GM19438 (cell line): ENCODE measurements around the gene ASCL2.

ENCODE experiments used
- ATAC-seq: cut with Tn5 transposase; IDR thresholded peaks from one replicate; pipeline ENCODE4 v1.9.1; 2021; ENCODE audit warnings: low read depth; ENCODE audit not compliant: unreplicated experiment

ASCL2 gene

DNA sequence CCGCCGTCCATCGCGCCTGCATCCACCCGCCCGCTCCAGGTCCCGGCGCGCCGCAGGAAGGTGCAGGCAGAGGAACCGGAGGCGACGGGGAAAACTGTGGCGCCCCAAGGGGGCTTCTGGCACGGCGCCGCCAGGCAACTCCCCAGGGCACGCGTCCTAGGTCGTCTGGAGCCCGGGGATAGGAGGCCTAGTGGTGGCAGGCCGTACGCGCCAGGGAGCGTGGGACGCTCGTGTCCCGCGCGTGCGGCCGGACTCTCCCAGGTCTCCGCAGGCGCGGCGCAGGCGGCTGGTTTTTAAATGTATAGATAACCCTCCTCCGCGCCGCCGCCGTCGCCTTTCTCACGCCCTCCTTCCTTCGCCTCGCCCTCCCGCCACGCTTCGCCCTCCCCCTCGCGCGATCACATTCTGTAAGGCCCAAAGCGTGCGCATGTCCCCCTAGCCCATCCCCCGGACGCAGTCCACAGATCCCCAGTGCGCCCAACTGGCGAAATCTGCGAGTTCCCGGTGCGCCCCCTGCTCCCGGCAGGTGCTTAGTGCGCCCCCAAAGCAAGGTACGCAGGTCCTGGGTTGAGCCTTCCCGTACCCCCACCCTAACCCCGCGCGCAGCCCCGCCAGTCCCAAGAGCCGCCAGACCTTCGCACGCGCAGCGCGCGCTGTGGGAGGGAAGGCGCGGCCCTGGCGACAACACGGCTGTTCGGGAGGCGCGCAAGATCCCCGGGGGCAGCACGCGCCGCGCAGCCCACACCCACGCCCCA is at the start of gene ASCL2:
Gene ASCL2 (minus strand): TSS at position 267 of the 755 bp plus-strand sequence. CDS start 256 bp downstream, at position 11.
- ATAC-seq: no peak

DNA sequence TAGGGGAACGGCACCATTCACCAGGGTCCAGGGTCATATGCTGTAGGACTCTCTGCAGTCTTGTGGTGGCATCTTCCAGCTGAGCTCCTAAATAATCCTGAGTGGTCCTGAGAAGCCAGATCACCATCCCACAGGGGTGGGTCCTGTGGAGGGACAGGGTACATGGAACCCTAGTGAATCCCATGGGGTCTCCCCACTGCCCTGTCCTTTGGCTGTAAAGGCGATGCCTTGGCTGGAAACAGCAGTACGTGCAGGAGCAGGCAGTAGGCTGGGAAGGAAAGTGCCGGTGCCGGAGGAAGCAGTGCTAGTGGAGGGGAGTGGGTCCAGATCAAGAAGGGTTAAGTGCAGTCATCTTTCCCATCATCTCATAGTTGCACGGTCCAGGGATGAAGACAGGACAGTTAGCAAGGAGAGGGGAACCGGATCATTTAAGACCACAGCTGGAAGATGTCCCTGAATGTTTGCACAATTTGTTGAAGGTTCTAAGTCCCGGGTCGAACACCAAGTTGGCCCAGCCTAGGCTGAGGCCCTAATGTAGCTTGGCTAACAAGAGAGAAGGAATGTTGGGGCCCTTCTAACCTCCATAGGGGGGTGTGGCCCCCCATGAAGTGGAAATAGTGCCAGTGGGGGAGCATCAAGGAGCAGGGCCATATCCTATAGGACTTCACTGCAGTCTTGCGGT is 49.5 kb upstream of the ASCL2 start:
- ATAC-seq: no peak

- ATAC-seq: no peak
Observed at GRCh38 chr11:2318707-2319106, 48.3 kb upstream of the ASCL2 start.

- ATAC-seq: no peak
Observed at GRCh38 chr11:2318123-2318522, 47.7 kb upstream of the ASCL2 start.

DNA sequence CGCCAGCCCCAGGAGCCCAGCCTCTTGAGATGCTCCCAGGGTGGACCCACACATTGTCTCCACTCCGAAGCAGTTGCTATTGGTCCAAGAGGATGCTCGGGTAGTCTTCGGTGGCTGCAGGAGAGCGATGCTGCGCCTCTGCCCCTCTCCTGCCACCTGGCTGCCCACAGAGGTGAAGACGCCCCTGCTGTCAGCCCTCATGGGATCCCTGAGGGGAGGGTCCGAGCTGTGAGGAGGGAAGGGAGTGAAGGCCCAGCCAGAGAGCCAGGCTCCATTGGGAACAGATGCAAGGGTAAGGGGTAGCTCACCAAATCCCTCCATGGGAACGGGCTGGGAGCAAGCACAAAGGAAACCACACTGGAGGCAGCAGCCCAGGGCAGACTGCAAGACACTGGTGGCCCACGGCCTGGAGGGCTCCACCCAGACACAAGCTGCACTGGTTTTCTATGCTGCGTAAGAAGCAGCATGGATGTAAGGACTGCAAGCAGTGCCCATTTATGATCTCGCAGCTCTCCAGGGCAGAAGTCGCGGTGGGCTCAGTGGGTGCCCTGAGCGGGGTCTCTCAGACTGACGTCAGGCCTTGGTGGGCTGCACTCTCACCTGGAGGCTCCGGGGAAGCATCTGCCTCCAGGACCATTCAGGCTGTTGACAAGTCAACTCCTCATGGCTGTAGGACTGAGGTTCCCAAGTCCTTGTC is 47.1 kb upstream of the ASCL2 start:
- no peak for ATAC-seq

DNA sequence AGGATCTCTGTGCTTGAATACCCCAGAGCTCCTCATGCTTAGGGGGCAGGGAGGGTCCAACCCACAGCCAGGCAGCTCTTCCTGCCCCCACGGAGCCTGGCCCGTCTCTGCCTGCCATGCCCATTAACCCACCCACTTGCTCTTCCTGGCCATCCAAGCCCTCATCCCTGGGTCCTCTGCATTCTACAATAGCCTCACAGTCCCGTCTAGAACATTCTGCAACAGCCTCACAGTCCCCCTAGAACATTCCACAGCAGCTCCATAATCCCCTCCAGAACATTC is 46.5 kb upstream of the ASCL2 start:
- ATAC-seq: no peak

GRCh38 chr11:2316169-2316962 is 46.0 kb upstream of the ASCL2 start:
- no peak for ATAC-seq

DNA sequence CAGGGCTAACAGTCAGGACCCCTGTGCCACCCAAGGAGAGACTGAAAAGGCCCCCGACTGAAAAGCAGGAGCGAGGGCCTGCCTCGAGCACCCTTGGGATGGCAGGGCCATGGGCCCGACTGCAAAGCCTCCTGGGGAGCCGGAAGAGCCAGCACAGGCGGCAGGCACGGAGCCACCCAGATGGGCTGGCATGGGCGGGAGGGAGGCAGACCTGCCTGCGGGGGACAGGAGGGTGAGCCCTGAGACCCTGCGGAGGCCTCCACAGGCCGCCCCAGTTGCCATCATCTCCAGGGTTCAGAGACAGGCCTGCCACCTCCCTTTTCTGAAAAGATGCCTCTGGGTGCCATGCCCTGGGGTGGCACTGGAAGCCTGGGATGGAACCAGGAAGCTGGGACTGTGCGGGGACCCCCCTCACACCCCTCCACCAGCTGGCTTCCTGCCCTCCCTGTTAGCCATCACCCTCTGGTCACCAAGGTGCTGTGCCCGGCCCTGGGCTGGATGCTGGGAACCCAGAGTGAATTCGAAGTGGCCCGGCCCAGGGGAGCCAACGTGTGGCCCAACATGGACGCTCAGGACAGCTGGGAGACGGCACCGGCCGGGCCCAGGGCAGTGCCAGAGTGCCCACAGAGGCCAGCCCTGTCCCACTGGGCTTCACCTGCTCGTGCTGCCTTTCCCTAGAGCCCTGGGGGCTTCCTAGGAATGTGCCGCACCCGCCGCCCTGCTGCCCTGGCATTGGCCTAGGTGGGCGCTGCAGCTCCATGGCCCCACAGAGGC is 45.2 kb upstream of the ASCL2 start:
- no peak for ATAC-seq

GRCh38 chr11:2314525-2315394 is 44.4 kb upstream of the ASCL2 start:
- ATAC-seq: no peak

DNA sequence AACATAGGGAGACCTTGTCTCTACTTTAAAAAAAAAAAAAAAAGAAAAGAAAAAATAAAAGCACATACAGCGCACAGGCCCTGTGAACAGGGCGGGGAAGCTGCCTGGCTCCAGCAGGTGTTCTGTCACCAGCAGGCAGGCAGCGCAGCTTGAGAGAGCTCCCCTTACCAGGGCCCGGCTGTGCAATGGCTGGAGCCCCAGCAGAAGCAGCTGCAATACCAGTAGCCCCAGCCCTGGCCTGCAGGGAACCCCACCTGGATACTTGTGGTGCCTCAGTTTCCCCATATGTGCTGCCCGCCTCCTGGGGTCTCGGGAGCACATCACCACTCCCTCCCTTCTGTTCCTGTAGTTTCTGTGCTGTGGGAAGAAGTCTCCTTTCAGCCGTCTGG is 43.7 kb upstream of the ASCL2 start:
- ATAC-seq: no peak

DNA sequence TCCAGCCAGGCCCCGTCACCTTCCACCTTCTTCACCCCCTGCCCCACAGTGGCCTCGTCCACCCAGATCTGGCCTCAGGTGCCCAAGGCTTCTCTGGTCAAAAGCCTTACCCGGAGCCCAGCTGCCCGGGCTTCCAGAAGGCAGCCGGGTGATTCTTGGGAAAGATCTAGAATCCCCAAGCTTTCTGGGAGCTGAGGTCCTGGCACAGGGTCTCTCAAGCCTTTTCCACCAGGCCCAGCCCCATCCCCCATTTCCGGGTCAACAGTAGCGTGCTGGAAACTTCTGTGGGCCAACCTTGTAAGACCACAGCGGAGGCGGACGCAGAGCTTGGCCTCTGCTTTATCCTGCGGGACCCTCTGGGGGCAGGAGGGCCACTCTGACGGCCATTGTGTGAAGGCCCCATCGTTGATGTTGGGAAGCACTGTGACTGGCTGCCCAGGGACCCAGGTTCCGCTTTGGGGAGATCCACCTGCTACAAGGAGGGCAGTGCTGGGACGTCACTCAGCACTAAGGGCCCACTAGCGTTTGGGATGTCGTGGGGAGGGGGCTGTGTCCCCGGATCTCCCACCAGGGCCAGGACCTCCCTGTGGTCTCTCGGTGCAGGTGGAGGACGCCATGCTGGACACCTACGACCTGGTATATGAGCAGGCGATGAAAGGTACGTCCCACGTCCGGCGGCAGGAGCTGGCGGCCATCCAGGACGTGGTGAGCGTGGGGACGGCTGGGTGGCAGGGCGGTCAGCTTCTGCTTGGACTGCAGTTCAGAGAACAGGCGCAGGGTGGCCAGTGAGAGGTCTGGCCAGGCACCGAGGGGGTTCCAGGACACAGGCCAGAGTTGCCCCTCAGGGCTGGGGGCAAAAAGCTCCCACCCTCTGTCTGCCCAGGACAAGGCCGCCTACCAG is 42.9 kb upstream of the ASCL2 start:
- ATAC-seq: no peak

DNA sequence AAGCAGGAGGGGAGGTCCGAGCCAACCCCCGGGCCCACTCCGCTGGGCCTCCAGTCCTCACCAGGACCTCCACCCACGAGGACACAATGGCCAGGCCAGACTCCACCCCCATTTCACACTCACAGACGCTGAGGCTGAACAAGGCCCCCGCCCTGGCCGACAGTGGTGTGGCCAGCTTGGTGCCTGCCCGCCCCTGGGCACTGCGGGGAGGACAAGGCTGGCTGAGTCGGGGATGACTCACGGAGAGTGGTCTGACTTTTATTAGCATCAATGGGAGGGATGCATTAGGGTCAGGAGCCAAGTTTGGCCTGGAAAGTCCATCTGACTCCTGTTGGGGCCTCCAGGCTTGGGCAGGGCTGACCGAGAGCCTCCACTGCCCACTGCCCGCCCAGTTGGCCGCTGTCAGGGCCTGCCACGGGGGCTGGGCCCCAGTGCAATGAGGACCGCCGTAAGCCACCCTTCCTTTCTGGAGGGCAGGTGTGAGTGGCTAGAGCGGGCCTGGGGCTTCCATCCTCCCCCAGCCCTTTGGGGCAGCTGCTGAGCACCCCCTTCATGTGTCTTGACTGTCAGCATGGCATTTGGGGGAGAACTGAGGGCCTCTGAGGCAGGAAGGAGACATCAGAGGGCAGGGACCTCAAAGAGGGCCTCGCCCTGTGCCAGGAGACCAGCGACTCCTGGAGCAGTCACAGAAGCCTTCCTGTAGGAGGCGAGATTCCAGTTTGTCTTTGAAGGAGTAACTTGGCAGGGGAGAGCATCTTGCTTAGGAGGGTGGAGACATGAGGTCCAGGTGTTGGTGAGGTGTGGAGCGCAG is 42.0 kb upstream of the ASCL2 start:
- no peak for ATAC-seq

DNA sequence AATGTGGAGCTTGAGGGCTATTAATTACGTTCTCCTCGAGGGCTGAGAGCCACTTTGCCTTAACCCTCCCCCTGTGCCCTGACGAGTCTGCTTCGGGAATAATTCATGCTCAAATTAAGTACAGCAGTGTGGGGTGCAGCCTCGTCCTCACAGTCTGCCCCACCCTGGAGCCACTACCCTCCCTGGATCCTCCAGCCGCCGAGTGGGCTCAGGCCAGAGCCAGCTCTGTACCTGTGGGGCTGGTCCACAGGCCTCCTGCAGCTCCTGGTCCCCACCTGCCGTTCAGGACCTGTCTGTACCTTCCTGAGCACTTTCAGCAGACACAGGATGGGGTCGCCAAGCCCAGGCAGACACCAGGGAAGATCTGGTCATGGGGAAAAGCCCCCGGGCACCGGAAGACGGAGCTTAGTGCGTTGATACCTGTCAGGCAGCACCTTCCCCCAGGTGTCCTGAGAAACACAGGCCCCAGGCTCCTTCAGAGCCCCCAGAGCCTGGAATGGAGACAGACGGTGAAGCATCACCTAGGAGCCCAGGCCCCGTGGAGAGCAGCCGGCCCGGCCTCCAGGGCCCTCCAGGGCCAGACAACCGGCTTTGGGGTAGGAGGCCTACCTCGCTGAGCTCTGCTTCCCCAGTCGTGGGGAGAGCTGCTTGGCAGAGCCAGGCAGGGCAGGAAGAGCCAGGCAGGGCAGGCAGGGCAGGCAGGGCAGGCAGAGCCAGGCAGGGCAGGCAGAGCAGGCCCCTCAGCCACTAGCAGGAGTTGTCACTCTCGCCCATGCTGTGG is 41.2 kb upstream of the ASCL2 start:
- no peak for ATAC-seq

GRCh38 chr11:2310786-2311352 is 40.5 kb upstream of the ASCL2 start:
- ATAC-seq: no peak

GRCh38 chr11:2310073-2310785 is 39.8 kb upstream of the ASCL2 start:
- no peak for ATAC-seq
